ENCODE data around the gene FZD4.
"Not testable (repeated sequence)": the region's sequence is repeated elsewhere in the genome, so short reads cannot be mapped to it uniquely, and the experiment has no call there.

FZD4 gene

GRCh38 chr11:86955361-86956120 is at the start of gene FZD4:
FZD4 (minus strand) TSS chr11:86955395; CDS start chr11:86955085, 310 bp downstream.
- TF ChIP-seq CTCF (IDR thresholded peaks at IDR 0.05; ENCODE audit: low read depth, low read length): no peak
- H3K4me3 ChIP-seq (ENCODE audit: low read depth, low read length): peak within 1 kb of the TSS; percentile 83

- not testable (repeated sequence) for H3K4me3 ChIP-seq (ENCODE audit: low read depth, low read length)
Observed at GRCh38 chr11:87004281-87004680, 49.1 kb upstream of the FZD4 start.

DNA sequence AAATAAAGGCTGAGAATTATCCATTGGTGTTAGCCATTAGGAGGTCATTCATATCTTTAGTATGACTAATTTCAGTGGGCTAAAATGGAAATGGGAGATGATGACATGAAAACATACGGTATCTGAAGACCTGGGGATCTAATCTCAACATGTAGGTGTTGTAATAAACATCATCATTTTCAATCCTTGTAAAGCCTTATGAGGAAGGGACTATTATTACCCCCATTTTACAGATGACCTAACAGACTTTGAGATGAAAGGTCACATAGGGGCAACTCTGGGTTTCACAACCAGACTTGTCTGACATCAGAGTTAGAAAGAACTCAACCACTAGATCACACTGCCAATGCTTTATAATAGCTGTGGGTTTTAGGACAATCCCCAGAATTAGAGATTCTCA is 47.7 kb upstream of the FZD4 start:
- no peak overlapping the region for H3K4me3 ChIP-seq (ENCODE audit: low read depth, low read length)
- TF ChIP-seq CTCF (IDR thresholded peaks at IDR 0.05; ENCODE audit: low read depth, low read length): no peak

- no peak overlapping the region for H3K4me3 ChIP-seq (ENCODE audit: low read depth, low read length)
- no peak for TF ChIP-seq CTCF (IDR thresholded peaks at IDR 0.05; ENCODE audit: low read depth, low read length)
Observed at GRCh38 chr11:86999859-87000753, 44.9 kb upstream of the FZD4 start.

GRCh38 chr11:86999388-86999787 is 44.2 kb upstream of the FZD4 start:
- H3K4me3 ChIP-seq (ENCODE audit: low read depth, low read length): no peak overlapping the region
- no peak for TF ChIP-seq CTCF (IDR thresholded peaks at IDR 0.05; ENCODE audit: low read depth, low read length)

GRCh38 chr11:86996953-86997570 is 41.9 kb upstream of the FZD4 start:
- TF ChIP-seq CTCF (IDR thresholded peaks at IDR 0.05; ENCODE audit: low read depth, low read length): no peak
- H3K4me3 ChIP-seq (ENCODE audit: low read depth, low read length): no peak overlapping the region

GRCh38 chr11:86993031-86993430 is 37.8 kb upstream of the FZD4 start:
- TF ChIP-seq CTCF (IDR thresholded peaks at IDR 0.05; ENCODE audit: low read depth, low read length): no peak
- no peak overlapping the region for H3K4me3 ChIP-seq (ENCODE audit: low read depth, low read length)

DNA sequence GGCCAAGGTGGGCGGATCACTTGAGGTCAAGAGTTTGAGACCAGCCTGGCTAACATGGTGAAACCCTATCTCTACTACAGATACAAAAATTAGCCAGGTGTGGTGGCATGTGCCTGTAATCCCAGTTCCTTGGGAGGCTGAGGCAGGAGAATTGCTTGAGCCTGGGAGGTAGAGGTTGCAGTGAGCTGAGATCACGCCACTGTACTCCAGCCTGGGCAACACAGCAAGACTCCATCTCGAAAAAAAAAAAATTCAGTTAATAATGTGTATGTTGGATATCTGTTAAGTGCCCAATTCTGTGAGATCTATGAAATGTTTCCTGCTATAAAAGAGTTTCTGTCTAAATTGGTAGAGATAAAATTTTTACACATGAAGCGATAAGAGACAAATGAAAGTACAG is 37.1 kb upstream of the FZD4 start:
- not testable (repeated sequence) for H3K4me3 ChIP-seq (ENCODE audit: low read depth, low read length)

Measured in WI38 (cell line).